Mucosa of descending colon (tissue), 3 donors: ENCODE measurements around the gene EDA. TPM values are rescaled to one million over a fixed set of nuclear protein-coding genes. Genes with fewer than 3 reads are reported as not detected.
"Not testable (repeated sequence)": the region's sequence is repeated elsewhere in the genome, so short reads cannot be mapped to it uniquely, and the experiment has no call there.

Experiments
- ATAC-seq: fragments of 200-7000 bp; cut with Tn5 transposase; one replicate; pipeline ENCODE4 v1.9.1; 2020; ENCODE audit warnings: mild to moderate bottlenecking, moderate library complexity
- DNase-seq, 3 donors: peaks; one replicate each; pipeline ENCODE4 v3.0.0-alpha.2; 2020
- H3K36me3 ChIP-seq: fragments of 200-600 bp; one replicate; pipeline ENCODE4 v1.8.0; 2021; ENCODE audit warnings: low read depth, mild to moderate bottlenecking
- H3K4me1 ChIP-seq: fragments of 200-600 bp; one replicate; pipeline ENCODE4 v1.8.0; 2021; ENCODE audit warnings: low read depth, mild to moderate bottlenecking
- H3K4me3 ChIP-seq: fragments of 200-600 bp; one replicate; pipeline ENCODE4 v1.8.0; 2021; ENCODE audit warnings: mild to moderate bottlenecking
- H3K9me3 ChIP-seq: fragments of 200-600 bp; one replicate; pipeline ENCODE4 v1.8.0; 2021; ENCODE audit warnings: mild to moderate bottlenecking
- CTCF ChIP-seq: fragments of 200-600 bp; IDR thresholded peaks from one replicate; pipeline ENCODE4 v1.8.0; 2022; ENCODE audit warnings: antibody characterized with exemption, mild to moderate bottlenecking
- intact Hi-C, 2 donors: fragments of 100-400 bp; cut with DNase I in 1 of 2; cut with micrococcal nuclease in 1 of 2; formaldehyde crosslinking; loops; one replicate each; pipeline versions ENCODE4 v1.11.0 to v1.11.1; 2022; cut with DNase I, micrococcal nuclease
- total RNA-seq, 3 donors: library from RNA; stranded (reverse); fragmentation: NEBNext Ultra II Directional in 2 of 3; extraction: Animal tissue kit (Norgen Biotek cat#: 25700) in 2 of 3; gene quantifications; one replicate each; pipeline versions ENCODE4 v1.2.1 to v1.2.4, GENCODE V29; 2021 to 2023
- donor health status: DM: no; HTN: no; CAD: no; lungs with moderate emphysema.
- donor health status: DM: no; HTN: no; CAD: no.
- donor health status: DM: no; HTN: yes; CAD: no.

Gene EDA
- total RNA-seq, 3 donors from 2014 or later, result 2.6 to 7.2 (median 4.9) TPM

DNA sequence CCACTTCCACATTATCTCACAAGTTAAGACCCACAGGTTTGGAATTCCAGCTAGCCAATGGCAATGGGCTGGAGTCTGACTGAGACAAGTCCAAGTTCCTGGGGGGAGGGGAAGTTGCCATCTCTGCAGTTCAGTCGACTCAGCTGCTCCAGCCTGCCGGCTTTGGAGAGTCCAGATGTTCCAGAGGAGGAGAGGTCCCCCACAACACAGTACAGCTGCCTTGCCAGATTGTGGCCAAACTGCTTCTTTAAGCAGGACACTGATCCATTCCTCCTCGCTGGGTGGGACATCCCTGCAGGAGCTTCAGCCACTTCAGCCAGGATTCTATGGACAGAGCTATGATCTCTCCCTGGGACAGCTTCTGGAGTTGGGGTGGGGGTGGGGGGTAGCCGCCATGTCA is 199.2 kb downstream of the EDA start:
- TF ChIP-seq CTCF, result no peak
- Histone ChIP-seq H3K4me1 (no peaks in the 10 kb centered on the region), H3K36me3 (no peaks in the 10 kb centered on the region), H3K4me3 (no peak overlapping the region), H3K9me3 (no peaks in the 10 kb centered on the region)
- intact Hi-C loops, result no loop called here
- ATAC-seq (no peak), DNase-seq (no peak)

GRCh38 chrX:69815519-69815918 is 199.6 kb downstream of the EDA start:
- ATAC-seq (no peak), DNase-seq (no peak)
- no peak for TF ChIP-seq CTCF
- Histone ChIP-seq H3K4me1 (no peaks in the 10 kb centered on the region), H3K36me3 (no peaks in the 10 kb centered on the region), H3K4me3 (no peak overlapping the region), H3K9me3 (no peaks in the 10 kb centered on the region)
- intact Hi-C loops, result no loop called here

GRCh38 chrX:69844636-69845035 is 228.7 kb downstream of the EDA start:
- H3K36me3 ChIP-seq, result no peaks in the 10 kb centered on the region
- intact Hi-C loops, result no loop called here
- TF ChIP-seq CTCF, result no peak
- DNase-seq, result no peak
- no peaks in the 10 kb centered on the region for H3K9me3 ChIP-seq
- no peak for ATAC-seq
- H3K4me3 ChIP-seq, result no peak overlapping the region
- no peaks in the 10 kb centered on the region for H3K4me1 ChIP-seq

DNA sequence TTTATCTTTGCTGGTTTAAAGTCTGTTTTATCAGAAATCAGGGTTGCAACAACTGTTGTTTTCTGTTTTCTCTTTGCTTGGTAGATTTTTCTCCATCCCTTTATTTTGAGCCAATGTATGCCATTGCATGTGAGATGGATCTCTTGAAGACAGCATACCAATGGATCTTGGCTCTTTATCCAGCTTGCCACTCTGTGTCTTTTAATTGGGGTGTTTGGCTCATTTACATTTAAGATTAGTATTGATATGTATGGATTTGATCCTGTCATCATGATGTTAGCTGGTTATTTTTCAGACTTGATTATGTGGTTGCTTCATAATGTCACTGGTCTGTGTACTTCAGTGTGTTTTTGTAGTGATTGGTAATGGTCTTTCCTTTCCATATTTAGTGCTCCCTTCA is 244.1 kb downstream of the EDA start:
- H3K4me3 ChIP-seq, H3K9me3 ChIP-seq, H3K4me1 ChIP-seq, ATAC-seq, H3K36me3 ChIP-seq, DNase-seq, intact Hi-C loops: not testable (repeated sequence)

DNA sequence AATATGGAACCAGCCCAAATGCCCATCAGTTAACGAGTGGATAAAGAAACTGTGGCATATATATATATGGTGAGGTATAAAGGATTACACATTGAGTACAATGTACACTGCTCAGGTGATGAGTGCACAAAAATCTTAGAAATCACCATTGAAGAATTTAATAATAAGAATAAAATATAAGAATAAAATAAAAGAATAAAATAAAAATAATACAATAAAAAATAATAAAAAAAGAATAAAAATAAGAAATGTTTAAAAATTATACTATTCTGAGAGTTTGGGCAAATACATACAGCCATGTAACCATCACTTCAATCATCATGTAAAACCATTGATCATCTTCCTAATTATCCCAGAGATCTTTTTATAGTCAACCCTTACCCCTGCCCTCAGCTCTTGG is 260.3 kb downstream of the EDA start:
- DNase-seq (no peak), ATAC-seq (no peak)
- intact Hi-C loops, result no loop called here
- Histone ChIP-seq H3K4me3 (no peak overlapping the region), H3K36me3 (no peaks in the 10 kb centered on the region), H3K9me3 (no peaks in the 10 kb centered on the region), H3K4me1 (no peaks in the 10 kb centered on the region)
- no peak for TF ChIP-seq CTCF

DNA sequence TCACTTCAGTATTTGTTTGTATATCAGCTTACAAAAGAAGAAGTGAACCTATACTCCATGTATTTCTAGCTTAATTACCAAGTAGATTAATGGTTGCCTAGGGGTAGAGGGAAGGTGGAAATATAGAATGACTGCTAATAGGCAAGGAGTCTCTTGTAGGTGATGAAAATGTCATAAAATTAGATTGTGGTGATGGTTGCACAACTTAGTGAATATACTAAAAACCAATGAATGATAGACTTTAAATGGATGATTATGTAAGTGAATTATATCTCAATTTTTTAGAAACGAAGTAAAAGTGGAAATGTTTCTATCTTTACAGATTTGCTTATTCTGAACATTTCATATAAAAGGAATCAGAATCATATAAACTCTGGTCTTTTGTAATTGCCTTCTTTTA is 268.3 kb downstream of the EDA start:
- TF ChIP-seq CTCF, result no peak
- no peak overlapping the region for H3K4me3 ChIP-seq
- DNase-seq, result no peak
- intact Hi-C loops, result no loop called here
- no peak for ATAC-seq
- no peaks in the 10 kb centered on the region for H3K4me1 ChIP-seq
- no peaks in the 10 kb centered on the region for H3K36me3 ChIP-seq
- H3K9me3 ChIP-seq, result no peaks in the 10 kb centered on the region
